Panc1 (cell line): ENCODE data around the gene ZSCAN12. TPM values are rescaled to one million over a fixed set of nuclear protein-coding genes. Genes with fewer than 3 reads are reported as not detected.

Source experiments
- ATAC-seq: fragments of 200-7000 bp; cut with Tn5 transposase; 2 replicates; pipeline ENCODE4 v1.9.1; 2020; ENCODE audit warnings: mild to moderate bottlenecking, moderate library complexity
- BruUV-seq: library from RNA; stranded (reverse); fragments of 400-500 nt; replicated peaks from 2 replicates; lab custom pipeline; 2021; lab: Mats Ljungman, UMichigan
- CTCF ChIA-PET: fragments of 300-600 bp; sonication (Branson Sonifier 250); formaldehyde crosslinking; loops from one replicate; lab custom pipeline; 2022; ENCODE audit warnings: antibody characterized with exemption; lab: Charles Lee
- POLR2A ChIA-PET: fragments of 300-600 bp; sonication (Branson Sonifier 250); formaldehyde crosslinking; loops from one replicate; lab custom pipeline; 2022; ENCODE audit warnings: antibody characterized with exemption; lab: Charles Lee
- DNase-seq: peaks from one replicate; pipeline ENCODE4 v3.0.0-alpha.2; 2010; ENCODE audit warnings: low read depth, low spot score
- H3K27ac ChIP-seq: 2 replicates; pipeline ENCODE4 v1.5.1; 2011; ENCODE audit warnings: mild to moderate bottlenecking, low read length, inconsistent platforms
- H3K27me3 ChIP-seq: fragments of 200-500 bp; sonication (Bioruptor generic); 2 replicates; pipeline ENCODE4 v1.6.0; 2014; ENCODE audit warnings: low read length, inconsistent platforms; ENCODE audit not compliant: control insufficient read depth, insufficient read depth
- H3K36me3 ChIP-seq: fragments of 200-500 bp; sonication (Bioruptor generic); 2 replicates; pipeline ENCODE4 v1.5.1; 2014; ENCODE audit warnings: inconsistent platforms, mild to moderate bottlenecking, low read length, moderate library complexity; ENCODE audit not compliant: control insufficient read depth, insufficient read depth
- H3K4me1 ChIP-seq: 2 replicates; pipeline ENCODE4 v1.5.1; 2011; ENCODE audit warnings: inconsistent platforms, mild to moderate bottlenecking, low read length, moderate library complexity; ENCODE audit not compliant: control insufficient read depth, insufficient read depth
- H3K4me3 ChIP-seq, 2 experiments: 2 replicates each; pipeline ENCODE4 v1.5.1; 2011 to 2012; ENCODE audit warnings: low read depth in 2 of 2, low read length in 2 of 2, mild to moderate bottlenecking in 2 of 2, inconsistent platforms in 1 of 2, moderate library complexity in 1 of 2
- H3K9me3 ChIP-seq: fragments of 200-500 bp; sonication (Bioruptor generic); 2 replicates; pipeline ENCODE4 v1.5.1; 2014; ENCODE audit warnings: low read depth, mild to moderate bottlenecking, inconsistent platforms, low read length, moderate library complexity; ENCODE audit not compliant: control insufficient read depth, insufficient read depth
- CTCF ChIP-seq: fragments of 450-650 bp; IDR thresholded peaks from 2 replicates; pipeline ENCODE4 v1.5.1; 2017; ENCODE audit warnings: mild to moderate bottlenecking
- POLR2AphosphoS5 ChIP-seq: IDR thresholded peaks from 2 replicates; pipeline ENCODE4 v1.6.1; 2012; ENCODE audit warnings: mild to moderate bottlenecking, low read depth, low read length, moderate library complexity
- REST ChIP-seq, 2 experiments: IDR thresholded peaks; 2 replicates each; pipeline ENCODE4 v1.6.1; 2011 to 2012; ENCODE audit warnings: low read depth in 2 of 2, control low read depth in 1 of 2, low read length in 1 of 2, mild to moderate bottlenecking in 1 of 2, moderate library complexity in 1 of 2; ENCODE audit not compliant: insufficient read depth in 1 of 2
- SIN3A ChIP-seq: IDR thresholded peaks from 2 replicates; pipeline ENCODE4 v1.6.1; 2012; ENCODE audit warnings: low read depth, mild to moderate bottlenecking, low read length, moderate library complexity, borderline replicate concordance; ENCODE audit not compliant: insufficient read depth
- TCF7L2 ChIP-seq: IDR thresholded peaks from 2 replicates; pipeline ENCODE4 v1.6.1; 2011; ENCODE audit warnings: mild to moderate bottlenecking, low read depth, low read length, inconsistent platforms
- in situ Hi-C: cut with HindIII; loops from 2 replicates; pipeline ENCODE4 v1.10.0; 2016; ENCODE audit warnings: low sequenced_read_pairs, low pct_unique_long_range_greater_than_20kb
- intact Hi-C: fragments of 100-400 bp; cut with micrococcal nuclease; formaldehyde crosslinking; loops from one replicate; pipeline ENCODE4 v1.10.0; 2022; ENCODE audit not compliant: unreplicated experiment
- total RNA-seq: library from RNA; stranded (reverse); gene quantifications from one replicate; pipeline ENCODE4 v1.2.1, GENCODE V29; 2021; ENCODE audit not compliant: unreplicated experiment

Gene ZSCAN12
- total RNA-seq, 1 experiment from 2014 or later: 3.2 TPM

- H3K4me1 ChIP-seq: peaks cover 40% of the 10 kb centered on the region
- H3K9me3 ChIP-seq: no peaks in the 10 kb centered on the region
- BruUV-seq: no TSS peak
- POLR2A ChIA-PET: interaction anchor here (0.7 to 0.8 kb wide), 2 partner anchors 21 to 595 kb away, joined by 3 read pairs; no protein-coding TSS in a partner anchor
- DNase-seq: no peak
- intact Hi-C loops (loop anchor here (2.0 to 10.0 kb wide), 2 partner anchors 136 to 452 kb away; no protein-coding TSS in a partner anchor), in situ Hi-C loops (no loop called here)
- no peaks in the 10 kb centered on the region for H3K36me3 ChIP-seq
- H3K4me3 ChIP-seq: peak overlapping the region in 1 of 2 experiments; percentile 76; a peak in 2 of 4 replicates
- H3K27ac ChIP-seq: peak overlapping the region; percentile 97
- TF ChIP-seq POLR2AphosphoS5 (no peak), REST (IDR thresholded peaks at IDR 0.05; ENCODE audit: insufficient read depth in 1 of 2, low read depth in 2 of 2, low read length in 1 of 2) (no peak), SIN3A (no peak), CTCF (no peak), TCF7L2 (no peak)
- CTCF ChIA-PET: interaction anchor here (0.6 to 1.6 kb wide), 9 partner anchors 22 to 584 kb away, joined by 3 to 8 read pairs (median 3); partner anchors contain the start of gene ZKSCAN8
- 0 out of 2 replicates have a peak, but pooled peaks have one; percentile 4 for ATAC-seq
- no peaks in the 10 kb centered on the region for H3K27me3 ChIP-seq
Measured at GRCh38 chr6:28356666-28357020, 42.9 kb downstream of the ZSCAN12 start.

- Histone ChIP-seq H3K27ac (peak overlapping the region; percentile 97), H3K9me3 (no peaks in the 10 kb centered on the region), H3K36me3 (no peaks in the 10 kb centered on the region), H3K4me3 (peak overlapping the region; percentile 58 to 76), H3K27me3 (no peaks in the 10 kb centered on the region), H3K4me1 (peaks cover 42% of the 10 kb centered on the region)
- intact Hi-C loops (loop anchor here (2.0 to 10.0 kb wide), 2 partner anchors 135 to 451 kb away; no protein-coding TSS in a partner anchor), in situ Hi-C loops (no loop called here)
- ChIA-PET POLR2A (interaction anchor here (0.5 to 0.8 kb wide), 5 partner anchors 21 to 594 kb away, joined by 3 read pairs; partner anchors contain the start of gene ZKSCAN8), CTCF (interaction anchor here (0.6 to 1.6 kb wide), 12 partner anchors 22 to 584 kb away, joined by 3 to 11 read pairs (median 3); partner anchors contain the start of genes ZKSCAN8 and ZSCAN26)
- ATAC-seq (peak; percentile 78), DNase-seq (peak; percentile 75)
- TF ChIP-seq REST (IDR thresholded peaks at IDR 0.05; ENCODE audit: insufficient read depth in 1 of 2, low read depth in 2 of 2, low read length in 1 of 2) (no peak), POLR2AphosphoS5 (0 out of 2 replicates have a peak, but pooled peaks have one; percentile 60), CTCF (peak; percentile 80), TCF7L2 (no peak), SIN3A (no peak)
- BruUV-seq: no TSS peak
Measured at GRCh38 chr6:28355743-28356665, 43.5 kb downstream of the ZSCAN12 start.
